ENCODE results near the gene OSBPL3.

Gene OSBPL3

GRCh38 chr7:24978843-24979469 lies 1.0 kb downstream of the OSBPL3 start:
- no peak for TF ChIP-seq CTCF (IDR thresholded peaks at IDR 0.05)
- H3K36me3 Mint-ChIP-seq (ENCODE audit: low read depth), result no peaks in the 10 kb centered on the region
- H3K9me3 Mint-ChIP-seq, result peaks cover 7% of the 10 kb centered on the region
- no peak overlapping the region for H3K27ac Mint-ChIP-seq
- peak overlapping the region; percentile 86 for H3K4me3 Mint-ChIP-seq
- peak; percentile 19 for DNase-seq
- peaks cover 26% of the 10 kb centered on the region for H3K4me1 Mint-ChIP-seq
- peaks cover 70% of the 10 kb centered on the region for H3K27me3 Mint-ChIP-seq (ENCODE audit: low read depth, poor library complexity)

GRCh38 chr7:24975644-24976260 lies 4.2 kb downstream of the OSBPL3 start:
- Mint-ChIP-seq H3K9me3 (no peaks in the 10 kb centered on the region), H3K27ac (no peak overlapping the region), H3K27me3 (ENCODE audit: low read depth, poor library complexity) (peaks cover 39% of the 10 kb centered on the region), H3K4me1 (peaks cover 15% of the 10 kb centered on the region), H3K4me3 (no peak overlapping the region), H3K36me3 (ENCODE audit: low read depth) (no peaks in the 10 kb centered on the region)
- no peak for TF ChIP-seq CTCF (IDR thresholded peaks at IDR 0.05)
- DNase-seq, result no peak

DNA sequence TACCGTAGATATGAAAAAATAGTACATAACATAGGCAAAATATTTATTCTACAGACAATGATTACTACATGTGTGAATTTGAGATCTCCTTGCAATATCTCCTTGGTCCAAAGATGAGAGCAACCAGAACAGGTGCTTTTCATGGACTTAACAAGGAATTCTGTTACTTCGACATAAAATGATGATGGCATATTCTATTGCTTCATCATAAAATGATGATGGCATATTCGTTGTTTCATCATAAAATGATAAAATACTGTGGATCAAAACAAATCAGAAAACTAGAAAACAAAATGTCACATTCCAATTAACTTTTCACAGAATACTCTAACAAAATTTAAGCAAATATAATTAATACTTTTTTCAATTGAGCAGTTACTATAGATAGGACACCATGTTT lies 4.8 kb downstream of the OSBPL3 start:
- TF ChIP-seq CTCF (IDR thresholded peaks at IDR 0.05), result no peak
- H3K27me3 Mint-ChIP-seq (ENCODE audit: low read depth, poor library complexity), result peaks cover 33% of the 10 kb centered on the region
- peaks cover 9% of the 10 kb centered on the region for H3K4me1 Mint-ChIP-seq
- H3K9me3 Mint-ChIP-seq, result no peaks in the 10 kb centered on the region
- DNase-seq, result no peak
- H3K27ac Mint-ChIP-seq, result no peak overlapping the region
- H3K36me3 Mint-ChIP-seq (ENCODE audit: low read depth), result no peaks in the 10 kb centered on the region
- no peak overlapping the region for H3K4me3 Mint-ChIP-seq

- H3K36me3 Mint-ChIP-seq (ENCODE audit: low read depth), result no peaks in the 10 kb centered on the region
- peaks cover 9% of the 10 kb centered on the region for H3K4me1 Mint-ChIP-seq
- no peak overlapping the region for H3K4me3 Mint-ChIP-seq
- DNase-seq, result no peak
- H3K27ac Mint-ChIP-seq, result no peak overlapping the region
- H3K27me3 Mint-ChIP-seq (ENCODE audit: low read depth, poor library complexity), result peaks cover 32% of the 10 kb centered on the region
- TF ChIP-seq CTCF (IDR thresholded peaks at IDR 0.05), result no peak
- H3K9me3 Mint-ChIP-seq, result no peaks in the 10 kb centered on the region
Measured at GRCh38 chr7:24974026-24974832, 5.7 kb downstream of the OSBPL3 start.

GRCh38 chr7:24972991-24973390 lies 7.0 kb downstream of the OSBPL3 start:
- H3K27me3 Mint-ChIP-seq (ENCODE audit: low read depth, poor library complexity), result peaks cover 19% of the 10 kb centered on the region
- H3K36me3 Mint-ChIP-seq (ENCODE audit: low read depth), result no peaks in the 10 kb centered on the region
- no peak overlapping the region for H3K4me3 Mint-ChIP-seq
- no peaks in the 10 kb centered on the region for H3K9me3 Mint-ChIP-seq
- no peak overlapping the region for H3K27ac Mint-ChIP-seq
- no peak for DNase-seq
- no peak for TF ChIP-seq CTCF (IDR thresholded peaks at IDR 0.05)
- H3K4me1 Mint-ChIP-seq, result peaks cover 3% of the 10 kb centered on the region
